NCI-H526 (cell line): Measurements from ENCODE around the gene IBTK.
A peak's percentile ranks its signal among the peaks of the same experiment; 100 is the strongest.
"Not testable (repeated sequence)": the region's sequence is repeated elsewhere in the genome, so short reads cannot be mapped to it uniquely, and the experiment has no call there.

Source experiments
- DNase-seq, 2 experiments: peaks; one replicate each; lab custom pipeline; 2025; lab: John Stamatoyannopoulos, UW

Gene IBTK

GRCh38 chr6:82247505-82248272 is at the start of gene IBTK:
Gene IBTK, minus strand, starts transcription at chr6:82247744. Its CDS starts 7,258 bp downstream, at chr6:82240486.
- peak; percentile 74 to 93 for DNase-seq

GRCh38 chr6:82283771-82284410 is 36.3 kb upstream of the IBTK start:
- DNase-seq: no peak

- DNase-seq: not testable (repeated sequence)
These were observed 34.0 kb upstream of the IBTK start for GRCh38 chr6:82281550-82281949.

- no peak for DNase-seq
These were observed 30.1 kb upstream of the IBTK start for GRCh38 chr6:82277686-82278085.

GRCh38 chr6:82275686-82276085 is 28.1 kb upstream of the IBTK start:
- DNase-seq: no peak

- DNase-seq: no peak
These were observed 25.8 kb upstream of the IBTK start for GRCh38 chr6:82273295-82273694.

- DNase-seq: peak; percentile 55 to 61
These were observed 23.5 kb upstream of the IBTK start for GRCh38 chr6:82270881-82271635.

- DNase-seq: no peak
These were observed 20.8 kb upstream of the IBTK start for GRCh38 chr6:82268301-82268846.

- peak in 1 of 2 experiments; percentile 7 for DNase-seq
These were observed 17.3 kb upstream of the IBTK start for GRCh38 chr6:82264824-82265223.

- no peak for DNase-seq
These were observed 16.8 kb upstream of the IBTK start for GRCh38 chr6:82264321-82264720.

- no peak for DNase-seq
These were observed 16.4 kb upstream of the IBTK start for GRCh38 chr6:82263916-82264315.

- no peak for DNase-seq
These were observed 13.6 kb upstream of the IBTK start for GRCh38 chr6:82260997-82261732.

GRCh38 chr6:82259389-82259788 is 11.8 kb upstream of the IBTK start:
- no peak for DNase-seq

GRCh38 chr6:82257088-82257774 is 9.7 kb upstream of the IBTK start:
- DNase-seq: peak; percentile 56 to 70

- DNase-seq: not testable (repeated sequence)
These were observed 7.2 kb upstream of the IBTK start for GRCh38 chr6:82254722-82255121.

- DNase-seq: peak in 1 of 2 experiments; percentile 54
These were observed 4.4 kb upstream of the IBTK start for GRCh38 chr6:82251942-82252341.

GRCh38 chr6:82249381-82250253 is 2.1 kb upstream of the IBTK start:
- no peak for DNase-seq

- DNase-seq: no peak
These were observed 760 bp upstream of the IBTK start for GRCh38 chr6:82248273-82248735.

GRCh38 chr6:82246802-82247504 is 591 bp downstream of the IBTK start:
- DNase-seq: peak; percentile 64 to 82
